Activated T-cell treated with anti-CD3 and anti-CD28 coated beads, Interleukin-2, amount 50 U/mL, for 24 hours (primary cell): ENCODE data around the gene TPSD1.

Experiments used
- DNase-seq: peaks from one replicate; pipeline ENCODE4 v3.0.0-alpha.2; 2020
- H3K27ac Mint-ChIP-seq: 2 replicates; pipeline ENCODE4 v1.8.0; 2020; ENCODE audit warnings: mild to moderate bottlenecking, mixed read lengths
- H3K27me3 Mint-ChIP-seq: 2 replicates; pipeline ENCODE4 v1.8.0; 2020; ENCODE audit warnings: mixed read lengths
- H3K36me3 Mint-ChIP-seq: 2 replicates; pipeline ENCODE4 v1.8.0; 2020; ENCODE audit warnings: low read depth, mixed read lengths
- H3K4me1 Mint-ChIP-seq: 2 replicates; pipeline ENCODE4 v1.8.0; 2020; ENCODE audit warnings: low read depth, mixed read lengths
- H3K4me3 Mint-ChIP-seq: 2 replicates; pipeline ENCODE4 v1.8.0; 2020; ENCODE audit warnings: mild to moderate bottlenecking, moderate library complexity, mixed read lengths
- H3K9me3 Mint-ChIP-seq: 2 replicates; pipeline ENCODE4 v1.8.0; 2020; ENCODE audit warnings: mixed read lengths

TPSD1 gene

GRCh38 chr16:1216681-1217400, 39.0 kb upstream of the TPSD1 start:
- no peak overlapping the region for H3K27ac Mint-ChIP-seq
- H3K27me3 Mint-ChIP-seq: no peaks in the 10 kb centered on the region
- H3K4me1 Mint-ChIP-seq: no peaks in the 10 kb centered on the region
- no peaks in the 10 kb centered on the region for H3K9me3 Mint-ChIP-seq
- no peaks in the 10 kb centered on the region for H3K36me3 Mint-ChIP-seq
- DNase-seq: no peak
- H3K4me3 Mint-ChIP-seq: no peak overlapping the region

- Mint-ChIP-seq H3K36me3 (no peaks in the 10 kb centered on the region), H3K9me3 (no peaks in the 10 kb centered on the region), H3K4me1 (no peaks in the 10 kb centered on the region), H3K27ac (no peak overlapping the region), H3K27me3 (no peaks in the 10 kb centered on the region), H3K4me3 (no peak overlapping the region)
- no peak for DNase-seq
These were observed 38.3 kb upstream of the TPSD1 start for GRCh38 chr16:1217526-1217925.

GRCh38 chr16:1218061-1218929, 37.6 kb upstream of the TPSD1 start:
- DNase-seq: no peak
- Mint-ChIP-seq H3K36me3 (no peaks in the 10 kb centered on the region), H3K4me1 (no peaks in the 10 kb centered on the region), H3K27me3 (no peaks in the 10 kb centered on the region), H3K27ac (no peak overlapping the region), H3K4me3 (no peak overlapping the region), H3K9me3 (no peaks in the 10 kb centered on the region)

- Mint-ChIP-seq H3K36me3 (no peaks in the 10 kb centered on the region), H3K27ac (no peak overlapping the region), H3K4me3 (no peak overlapping the region), H3K4me1 (no peaks in the 10 kb centered on the region), H3K27me3 (no peaks in the 10 kb centered on the region), H3K9me3 (no peaks in the 10 kb centered on the region)
- no peak for DNase-seq
These were observed 36.8 kb upstream of the TPSD1 start for GRCh38 chr16:1218930-1219611.

GRCh38 chr16:1220098-1220728, 35.7 kb upstream of the TPSD1 start:
- Mint-ChIP-seq H3K4me3 (no peak overlapping the region), H3K9me3 (no peaks in the 10 kb centered on the region), H3K27me3 (no peaks in the 10 kb centered on the region), H3K27ac (no peak overlapping the region), H3K4me1 (no peaks in the 10 kb centered on the region), H3K36me3 (no peaks in the 10 kb centered on the region)
- DNase-seq: no peak

GRCh38 chr16:1220841-1221627, 34.8 kb upstream of the TPSD1 start:
- DNase-seq: no peak
- Mint-ChIP-seq H3K27me3 (no peaks in the 10 kb centered on the region), H3K36me3 (no peaks in the 10 kb centered on the region), H3K27ac (no peak overlapping the region), H3K9me3 (no peaks in the 10 kb centered on the region), H3K4me1 (no peaks in the 10 kb centered on the region), H3K4me3 (no peak overlapping the region)

GRCh38 chr16:1221628-1222552, 34.0 kb upstream of the TPSD1 start:
- Mint-ChIP-seq H3K27me3 (no peaks in the 10 kb centered on the region), H3K4me1 (no peaks in the 10 kb centered on the region), H3K27ac (no peak overlapping the region), H3K9me3 (no peaks in the 10 kb centered on the region), H3K4me3 (no peak overlapping the region), H3K36me3 (no peaks in the 10 kb centered on the region)
- no peak for DNase-seq

GRCh38 chr16:1222553-1223354, 33.1 kb upstream of the TPSD1 start:
- Mint-ChIP-seq H3K4me1 (no peaks in the 10 kb centered on the region), H3K27me3 (no peaks in the 10 kb centered on the region), H3K36me3 (no peaks in the 10 kb centered on the region), H3K27ac (no peak overlapping the region), H3K9me3 (no peaks in the 10 kb centered on the region), H3K4me3 (no peak overlapping the region)
- no peak for DNase-seq

- Mint-ChIP-seq H3K36me3 (no peaks in the 10 kb centered on the region), H3K4me3 (no peak overlapping the region), H3K27ac (no peak overlapping the region), H3K9me3 (no peaks in the 10 kb centered on the region), H3K4me1 (no peaks in the 10 kb centered on the region), H3K27me3 (no peaks in the 10 kb centered on the region)
- no peak for DNase-seq
These were observed 32.3 kb upstream of the TPSD1 start for GRCh38 chr16:1223355-1224214.

GRCh38 chr16:1224558-1224957, 31.3 kb upstream of the TPSD1 start:
- DNase-seq: no peak
- H3K36me3 Mint-ChIP-seq: no peaks in the 10 kb centered on the region
- H3K27ac Mint-ChIP-seq: no peak overlapping the region
- H3K27me3 Mint-ChIP-seq: no peaks in the 10 kb centered on the region
- H3K9me3 Mint-ChIP-seq: no peaks in the 10 kb centered on the region
- no peaks in the 10 kb centered on the region for H3K4me1 Mint-ChIP-seq
- H3K4me3 Mint-ChIP-seq: no peak overlapping the region

- DNase-seq: no peak
- no peaks in the 10 kb centered on the region for H3K27me3 Mint-ChIP-seq
- H3K27ac Mint-ChIP-seq: no peak within 1 kb of the TSS
- H3K4me1 Mint-ChIP-seq: no peaks in the 10 kb centered on the region
- H3K4me3 Mint-ChIP-seq: no peak within 1 kb of the TSS
- H3K9me3 Mint-ChIP-seq: no peaks in the 10 kb centered on the region
- no peaks in the 10 kb centered on the region for H3K36me3 Mint-ChIP-seq
These were observed 30.8 kb upstream of the TPSD1 start, which contains the start of gene TPSG1 for GRCh38 chr16:1225051-1225451. TSS of gene TPSG1 (minus strand) at chr16:1225268. CDS start at chr16:1225252, 16 bp downstream.
